Measurements from ENCODE around the gene HRNR. TPM values are rescaled to one million over a fixed set of nuclear protein-coding genes. Genes with fewer than 3 reads are reported as not detected.

HRNR gene
- total RNA-seq, 3 donors from 2014 or later (not counting 1 experiment from before 2014, with no cell fraction given), result not detected

DNA sequence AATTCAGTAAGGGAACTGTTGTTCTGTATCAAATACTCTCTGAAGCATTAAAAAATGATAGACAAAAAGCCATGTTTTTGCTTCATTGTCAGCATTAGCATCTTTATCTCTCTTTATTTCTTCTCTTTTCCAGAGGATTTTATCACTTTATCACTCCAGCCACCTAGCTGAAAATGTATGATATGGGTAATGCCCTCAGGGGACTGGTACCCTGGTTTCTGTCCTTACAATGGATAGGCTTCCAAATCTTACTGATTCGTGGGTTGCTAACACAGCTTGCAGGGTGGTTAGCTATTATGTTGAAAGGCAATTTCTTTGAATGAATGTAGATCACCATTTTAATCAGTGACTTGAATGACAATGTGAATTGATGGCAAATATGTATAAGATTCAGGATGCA lies 23.3 kb upstream of the HRNR start:
- Histone ChIP-seq H3K9me3 (ENCODE audit: control insufficient read depth, insufficient read depth, low read length) (no peaks in the 10 kb centered on the region), H3K36me3 (ENCODE audit: control insufficient read depth, insufficient read depth, low read length) (no peaks in the 10 kb centered on the region), H3K4me1 (ENCODE audit: control insufficient read depth, insufficient read depth, low read length) (no peaks in the 10 kb centered on the region), H3K27ac (ENCODE audit: low read length) (no peak overlapping the region), H3K27me3 (ENCODE audit: control insufficient read depth, insufficient read depth, low read length) (no peaks in the 10 kb centered on the region), H3K4me3 (ENCODE audit: low read length) (no peak overlapping the region)
- H3K9me3 Mint-ChIP-seq, result no peaks in the 10 kb centered on the region
- no peak for DNase-seq
- 71% methylated on average over 1 of the region's 1 CpG for WGBS (ENCODE audit: insufficient coverage)
- H3K4me3 Mint-ChIP-seq, result no peak overlapping the region
- H3K27me3 Mint-ChIP-seq (ENCODE audit: low read depth in 2 of 2), result peaks cover 3 to 24% of the 10 kb centered on the region in 2 donors
- no peaks in the 10 kb centered on the region for H3K36me3 Mint-ChIP-seq
- ATAC-seq, result no peak
- TF ChIP-seq, protein P1, sequence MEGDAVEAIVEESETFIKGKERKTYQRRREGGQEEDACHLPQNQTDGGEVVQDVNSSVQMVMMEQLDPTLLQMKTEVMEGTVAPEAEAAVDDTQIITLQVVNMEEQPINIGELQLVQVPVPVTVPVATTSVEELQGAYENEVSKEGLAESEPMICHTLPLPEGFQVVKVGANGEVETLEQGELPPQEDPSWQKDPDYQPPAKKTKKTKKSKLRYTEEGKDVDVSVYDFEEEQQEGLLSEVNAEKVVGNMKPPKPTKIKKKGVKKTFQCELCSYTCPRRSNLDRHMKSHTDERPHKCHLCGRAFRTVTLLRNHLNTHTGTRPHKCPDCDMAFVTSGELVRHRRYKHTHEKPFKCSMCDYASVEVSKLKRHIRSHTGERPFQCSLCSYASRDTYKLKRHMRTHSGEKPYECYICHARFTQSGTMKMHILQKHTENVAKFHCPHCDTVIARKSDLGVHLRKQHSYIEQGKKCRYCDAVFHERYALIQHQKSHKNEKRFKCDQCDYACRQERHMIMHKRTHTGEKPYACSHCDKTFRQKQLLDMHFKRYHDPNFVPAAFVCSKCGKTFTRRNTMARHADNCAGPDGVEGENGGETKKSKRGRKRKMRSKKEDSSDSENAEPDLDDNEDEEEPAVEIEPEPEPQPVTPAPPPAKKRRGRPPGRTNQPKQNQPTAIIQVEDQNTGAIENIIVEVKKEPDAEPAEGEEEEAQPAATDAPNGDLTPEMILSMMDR (IDR thresholded peaks at IDR 0.05), result no peak
- intact Hi-C loops (cut with micrococcal nuclease), result no loop called here
- H3K4me1 Mint-ChIP-seq, result no peaks in the 10 kb centered on the region
- H3K27ac Mint-ChIP-seq, result no peak overlapping the region

DNA sequence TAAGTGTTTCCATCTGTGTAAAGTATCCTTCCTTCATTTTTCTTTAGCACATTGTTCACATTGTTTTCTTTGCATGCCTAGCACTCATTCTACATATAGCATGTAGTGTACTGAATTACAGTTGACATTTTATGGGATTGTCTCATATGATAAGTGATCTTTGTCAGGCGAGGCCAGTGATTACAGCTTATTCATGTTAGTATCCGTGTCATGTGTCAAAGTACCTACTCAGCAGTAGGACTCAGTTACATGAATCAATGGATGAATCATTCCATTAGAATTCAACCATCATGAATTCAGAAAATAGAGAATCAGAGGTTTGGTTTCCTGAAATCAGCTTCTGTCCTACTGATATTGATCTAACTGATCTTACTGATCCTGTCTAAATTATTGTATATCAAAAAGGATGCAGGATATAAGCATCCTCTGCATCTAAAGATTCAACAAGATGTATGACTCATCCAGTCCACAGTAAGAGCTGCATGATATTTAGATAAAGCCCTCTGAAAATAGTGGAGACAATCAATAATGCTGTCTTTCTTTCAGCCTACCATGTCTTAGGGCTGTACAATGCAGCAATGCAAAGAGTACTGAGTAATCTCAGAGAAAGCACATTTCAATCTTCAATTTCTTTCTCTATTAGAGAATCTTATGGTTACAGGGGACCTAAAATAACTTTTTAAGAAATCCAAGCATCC lies 20.7 kb upstream of the HRNR start:
- no peaks in the 10 kb centered on the region for H3K4me1 Mint-ChIP-seq
- no peaks in the 10 kb centered on the region for H3K36me3 Mint-ChIP-seq
- DNase-seq, result no peak
- no peak overlapping the region for H3K4me3 Mint-ChIP-seq
- Histone ChIP-seq H3K27me3 (ENCODE audit: control insufficient read depth, insufficient read depth, low read length) (peaks cover 2% of the 10 kb centered on the region), H3K27ac (ENCODE audit: low read length) (no peak overlapping the region), H3K4me1 (ENCODE audit: control insufficient read depth, insufficient read depth, low read length) (no peaks in the 10 kb centered on the region), H3K36me3 (ENCODE audit: control insufficient read depth, insufficient read depth, low read length) (no peaks in the 10 kb centered on the region), H3K9me3 (ENCODE audit: control insufficient read depth, insufficient read depth, low read length) (no peaks in the 10 kb centered on the region), H3K4me3 (ENCODE audit: low read length) (no peak overlapping the region)
- TF ChIP-seq, protein P1 (IDR thresholded peaks at IDR 0.05), result no peak
- no peaks in the 10 kb centered on the region for H3K9me3 Mint-ChIP-seq
- intact Hi-C loops (cut with micrococcal nuclease), result no loop called here
- no peak overlapping the region for H3K27ac Mint-ChIP-seq
- no peak for ATAC-seq
- H3K27me3 Mint-ChIP-seq (ENCODE audit: low read depth in 2 of 2), result peaks cover 3 to 28% of the 10 kb centered on the region in 2 donors
- 84% methylated on average over 2 of the region's 2 CpGs for WGBS (ENCODE audit: insufficient coverage)

DNA sequence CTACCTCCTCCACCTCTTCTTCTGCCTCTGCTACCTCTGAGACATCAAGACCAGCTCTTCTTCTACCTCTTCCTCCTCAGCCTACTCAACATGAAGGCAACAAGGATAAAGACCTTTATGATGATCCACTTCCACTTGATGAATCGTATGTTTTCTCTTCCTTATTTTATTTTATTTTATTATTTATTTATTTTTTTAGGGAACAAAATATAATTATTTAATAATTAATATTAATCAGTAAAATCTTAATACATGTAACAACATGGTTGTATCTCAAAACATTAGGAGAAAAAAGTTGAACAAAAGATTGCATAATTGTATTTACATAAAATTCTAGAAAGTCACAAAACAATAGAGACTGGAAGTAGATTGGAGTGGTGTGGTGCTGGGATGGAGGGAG lies 13.1 kb upstream of the HRNR start:
- H3K36me3 Mint-ChIP-seq, result no peaks in the 10 kb centered on the region

More for the DNA sequence above, 13.1 kb upstream of the HRNR start:
- intact Hi-C loops (cut with micrococcal nuclease), result no loop called here
- H3K9me3 Mint-ChIP-seq, result no peaks in the 10 kb centered on the region
- no peak overlapping the region for H3K4me3 Mint-ChIP-seq
- peaks cover 10 to 44% of the 10 kb centered on the region in 2 donors for H3K27me3 Mint-ChIP-seq (ENCODE audit: low read depth in 2 of 2)
- no peak overlapping the region for H3K27ac Mint-ChIP-seq
- no peak for ATAC-seq
- Histone ChIP-seq H3K36me3 (ENCODE audit: control insufficient read depth, insufficient read depth, low read length) (no peaks in the 10 kb centered on the region), H3K4me1 (ENCODE audit: control insufficient read depth, insufficient read depth, low read length) (no peaks in the 10 kb centered on the region), H3K4me3 (ENCODE audit: low read length) (no peak overlapping the region), H3K9me3 (ENCODE audit: control insufficient read depth, insufficient read depth, low read length) (no peaks in the 10 kb centered on the region), H3K27me3 (ENCODE audit: control insufficient read depth, insufficient read depth, low read length) (peaks cover 5% of the 10 kb centered on the region), H3K27ac (ENCODE audit: low read length) (no peak overlapping the region)
- TF ChIP-seq, protein P1 (IDR thresholded peaks at IDR 0.05), result no peak
- H3K4me1 Mint-ChIP-seq, result no peaks in the 10 kb centered on the region
- no CpG with 5 or more reads among the region's 1 CpG for WGBS (ENCODE audit: insufficient coverage)
- no peak for DNase-seq
